Coronary artery (tissue), 2 donors: ENCODE results near the gene GABRG3.

Experiments used
- DNase-seq: peaks from one replicate; pipeline ENCODE4 v3.0.0-alpha.2; 2017; ENCODE audit warnings: low spot score
- H3K27ac ChIP-seq, 2 donors: fragments of 200-600 bp; sonication (generic); one replicate each; pipeline ENCODE4 v1.5.1; 2016 to 2019
- H3K4me3 ChIP-seq: fragments of 200-600 bp; sonication (generic); 2 replicates; pipeline ENCODE4 v1.5.1; 2016; ENCODE audit warnings: mild to moderate bottlenecking, moderate library complexity
- TF ChIP-seq, protein P1 (sequence below): fragments of 200-600 bp; sonication (generic); IDR thresholded peaks from one replicate; pipeline ENCODE4 v1.5.1; 2019; ENCODE audit warnings: antibody characterized with exemption

Gene GABRG3

DNA sequence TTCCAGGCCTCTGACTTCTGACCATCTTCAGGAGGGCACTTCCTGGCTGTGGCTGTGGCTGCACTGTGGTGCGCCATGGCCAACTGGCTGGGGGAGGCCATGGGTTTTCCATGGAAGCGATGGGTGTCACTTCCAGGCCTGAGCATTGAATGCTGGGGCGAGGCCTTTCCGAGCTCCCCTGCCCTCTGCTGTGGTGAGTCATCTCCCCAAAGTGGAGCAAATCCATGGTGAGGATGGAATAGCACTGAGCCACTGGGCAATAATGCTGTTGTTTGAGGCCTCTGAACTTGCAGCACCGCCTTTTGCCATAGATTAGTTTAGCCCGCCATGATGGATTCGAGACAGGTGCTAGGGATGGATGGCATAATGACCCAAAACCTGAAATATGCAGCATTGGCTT, 155.5 kb downstream of the GABRG3 start:
- DNase-seq: no peak

GRCh38 chr15:27127815-27128570, 157.0 kb downstream of the GABRG3 start:
- Histone ChIP-seq H3K27ac (no peak overlapping the region), H3K4me3 (no peak overlapping the region)
- DNase-seq: no peak
- TF ChIP-seq, protein P1, sequence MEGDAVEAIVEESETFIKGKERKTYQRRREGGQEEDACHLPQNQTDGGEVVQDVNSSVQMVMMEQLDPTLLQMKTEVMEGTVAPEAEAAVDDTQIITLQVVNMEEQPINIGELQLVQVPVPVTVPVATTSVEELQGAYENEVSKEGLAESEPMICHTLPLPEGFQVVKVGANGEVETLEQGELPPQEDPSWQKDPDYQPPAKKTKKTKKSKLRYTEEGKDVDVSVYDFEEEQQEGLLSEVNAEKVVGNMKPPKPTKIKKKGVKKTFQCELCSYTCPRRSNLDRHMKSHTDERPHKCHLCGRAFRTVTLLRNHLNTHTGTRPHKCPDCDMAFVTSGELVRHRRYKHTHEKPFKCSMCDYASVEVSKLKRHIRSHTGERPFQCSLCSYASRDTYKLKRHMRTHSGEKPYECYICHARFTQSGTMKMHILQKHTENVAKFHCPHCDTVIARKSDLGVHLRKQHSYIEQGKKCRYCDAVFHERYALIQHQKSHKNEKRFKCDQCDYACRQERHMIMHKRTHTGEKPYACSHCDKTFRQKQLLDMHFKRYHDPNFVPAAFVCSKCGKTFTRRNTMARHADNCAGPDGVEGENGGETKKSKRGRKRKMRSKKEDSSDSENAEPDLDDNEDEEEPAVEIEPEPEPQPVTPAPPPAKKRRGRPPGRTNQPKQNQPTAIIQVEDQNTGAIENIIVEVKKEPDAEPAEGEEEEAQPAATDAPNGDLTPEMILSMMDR: no peak

More for the DNA sequence above, 155.5 kb downstream of the GABRG3 start:
- no peak overlapping the region for H3K4me3 ChIP-seq
- no peak overlapping the region for H3K27ac ChIP-seq
- TF ChIP-seq, protein P1: no peak

DNA sequence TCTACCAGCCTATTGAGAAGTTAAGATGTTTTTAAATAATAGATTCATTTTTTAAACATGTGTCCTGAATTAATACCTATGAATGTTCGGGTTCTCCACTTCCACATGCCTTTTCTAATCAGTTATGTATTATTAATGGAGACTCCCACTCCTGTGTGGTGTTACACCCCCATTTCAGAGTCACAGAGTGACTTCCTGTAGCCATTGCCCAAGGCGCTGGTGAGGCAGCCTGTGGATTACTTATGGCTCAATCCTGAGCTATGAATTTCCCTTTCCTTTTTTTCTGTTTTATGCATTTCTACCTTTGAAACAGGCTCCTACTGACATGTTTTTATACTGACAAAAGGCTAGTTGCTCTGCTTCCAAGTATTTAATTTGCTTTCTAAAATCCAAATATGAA, 162.3 kb downstream of the GABRG3 start:
- TF ChIP-seq, protein P1: no peak
- Histone ChIP-seq H3K27ac (no peak overlapping the region), H3K4me3 (no peak overlapping the region)
- DNase-seq: no peak

GRCh38 chr15:27134481-27134880, 163.5 kb downstream of the GABRG3 start:
- no peak for DNase-seq
- TF ChIP-seq, protein P1: no peak
- no peak overlapping the region for H3K27ac ChIP-seq
- H3K4me3 ChIP-seq: no peak overlapping the region

GRCh38 chr15:27135151-27135550, 164.2 kb downstream of the GABRG3 start:
- TF ChIP-seq, protein P1: no peak
- H3K4me3 ChIP-seq: no peak overlapping the region
- no peak for DNase-seq
- H3K27ac ChIP-seq: no peak overlapping the region

- no peak overlapping the region for H3K4me3 ChIP-seq
- TF ChIP-seq, protein P1: no peak
- no peak for DNase-seq
- no peak overlapping the region for H3K27ac ChIP-seq
Measured at GRCh38 chr15:27137127-27137526, 166.1 kb downstream of the GABRG3 start.

GRCh38 chr15:27165590-27165989, 194.6 kb downstream of the GABRG3 start:
- DNase-seq: no peak
- no peak overlapping the region for H3K27ac ChIP-seq
- H3K4me3 ChIP-seq: no peak overlapping the region
- TF ChIP-seq, protein P1: no peak
